ENCODE data around the gene SPTB.
A peak's percentile ranks its signal among the peaks of the same experiment; 100 is the strongest.

The SPTB gene

DNA sequence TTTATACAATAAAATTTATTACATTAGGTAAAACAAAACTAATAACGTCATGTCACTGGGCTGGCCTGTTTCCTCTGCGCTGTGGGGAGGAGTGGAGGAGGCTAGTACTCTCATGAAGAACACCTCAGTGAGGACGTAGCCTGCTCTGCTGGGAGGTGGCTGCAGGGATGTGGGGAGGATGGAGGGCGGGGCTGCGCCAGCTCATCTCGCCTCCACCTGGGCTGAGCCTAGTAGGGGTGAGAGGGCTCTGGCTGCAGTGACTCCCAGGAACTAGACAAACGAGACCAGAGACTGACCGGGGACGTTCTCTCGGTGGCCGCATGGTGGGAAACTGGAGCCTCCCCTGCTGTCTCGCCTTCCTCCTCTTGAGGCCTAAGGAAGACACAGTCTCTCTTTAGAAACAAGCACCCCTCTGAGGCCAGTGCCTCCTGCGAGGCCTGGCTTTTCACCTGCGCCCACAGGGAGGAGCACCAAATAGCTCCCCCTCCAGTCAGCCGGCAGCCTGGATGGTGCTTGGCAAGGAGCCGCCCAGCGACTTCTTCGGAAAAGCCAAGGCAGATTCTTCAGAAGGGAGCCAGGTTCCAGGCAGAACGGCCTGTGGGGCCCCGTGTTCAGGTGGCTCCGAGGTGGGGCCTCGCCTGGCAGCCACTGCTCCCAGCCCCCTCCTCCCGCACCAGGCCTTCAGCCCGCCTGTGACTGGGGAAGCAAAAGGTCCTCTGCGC, 113.1 kb downstream of the SPTB start:
- no peak for DNase-seq (ENCODE audit: low spot score)

DNA sequence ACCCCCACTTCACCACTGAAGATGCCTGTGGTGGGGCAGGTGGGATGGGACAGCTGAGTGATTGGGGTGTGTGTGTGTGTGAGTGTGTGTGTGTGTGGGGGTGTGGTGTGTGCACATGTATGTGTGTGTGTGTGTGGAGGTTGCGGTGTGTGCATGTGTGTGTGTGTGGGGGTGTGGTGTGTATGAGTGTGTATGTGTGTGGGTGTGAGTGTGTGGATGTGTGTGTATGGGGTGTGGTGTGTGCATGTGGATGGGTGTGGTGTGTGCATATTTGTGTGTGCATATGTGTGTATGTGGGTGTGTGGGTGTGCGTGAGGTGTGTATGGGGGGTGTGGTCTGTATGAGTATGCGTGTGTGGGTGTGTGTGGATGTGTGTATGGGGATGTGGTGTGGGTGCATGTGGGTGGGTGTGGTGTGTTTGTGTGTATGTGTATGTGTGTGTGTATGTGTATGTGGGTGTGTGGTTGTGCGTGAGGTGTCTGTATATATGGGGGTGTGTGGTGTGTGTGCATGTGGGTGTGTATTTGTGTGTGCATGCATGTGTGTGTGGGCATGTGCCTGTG, 113.9 kb downstream of the SPTB start:
- no peak for DNase-seq (ENCODE audit: low spot score)

DNA sequence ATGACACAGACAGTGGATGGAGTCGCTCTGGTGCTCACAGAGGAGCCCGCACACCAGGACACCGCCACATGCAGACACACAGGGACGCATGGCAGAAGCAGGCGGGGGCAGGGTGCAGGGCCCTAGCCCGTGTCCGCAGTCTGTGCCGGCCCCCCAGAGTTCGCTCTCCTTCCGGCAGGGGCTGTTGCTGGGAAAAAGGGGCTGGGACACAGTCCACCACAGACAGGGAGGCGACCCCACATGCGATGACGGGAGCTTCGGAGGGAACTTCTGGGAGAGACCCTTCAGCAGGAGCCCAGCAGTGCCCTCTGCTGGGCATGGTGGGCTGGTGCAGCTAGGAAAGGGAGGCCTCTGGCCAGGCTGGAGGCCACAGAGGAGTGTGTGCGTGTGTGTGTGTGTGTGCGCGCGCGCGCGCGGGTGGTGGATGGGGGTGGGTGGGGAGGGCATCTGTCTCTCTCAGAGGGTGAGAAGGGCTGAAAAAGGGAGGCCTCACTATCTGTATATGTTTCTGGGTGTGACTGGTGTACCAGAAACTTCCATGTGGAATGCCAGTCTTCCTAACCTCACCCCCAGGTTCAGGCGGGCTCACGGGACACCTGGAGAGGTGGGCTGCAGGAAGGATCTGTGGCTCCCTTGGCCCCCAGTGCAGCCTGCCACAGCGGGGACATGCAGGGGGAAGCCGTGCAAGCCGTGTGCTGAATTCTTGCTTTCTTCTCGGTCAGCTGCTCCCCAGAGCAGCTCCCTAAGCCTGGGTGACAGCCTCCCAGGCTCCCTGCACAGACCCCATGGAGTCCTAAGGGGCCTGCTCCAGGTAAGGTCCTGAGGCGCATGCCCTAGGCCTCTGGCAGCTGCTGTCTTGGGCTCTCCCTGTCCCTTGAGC, 114.8 kb downstream of the SPTB start:
- peak; percentile 68 for DNase-seq (ENCODE audit: low spot score)

DNA sequence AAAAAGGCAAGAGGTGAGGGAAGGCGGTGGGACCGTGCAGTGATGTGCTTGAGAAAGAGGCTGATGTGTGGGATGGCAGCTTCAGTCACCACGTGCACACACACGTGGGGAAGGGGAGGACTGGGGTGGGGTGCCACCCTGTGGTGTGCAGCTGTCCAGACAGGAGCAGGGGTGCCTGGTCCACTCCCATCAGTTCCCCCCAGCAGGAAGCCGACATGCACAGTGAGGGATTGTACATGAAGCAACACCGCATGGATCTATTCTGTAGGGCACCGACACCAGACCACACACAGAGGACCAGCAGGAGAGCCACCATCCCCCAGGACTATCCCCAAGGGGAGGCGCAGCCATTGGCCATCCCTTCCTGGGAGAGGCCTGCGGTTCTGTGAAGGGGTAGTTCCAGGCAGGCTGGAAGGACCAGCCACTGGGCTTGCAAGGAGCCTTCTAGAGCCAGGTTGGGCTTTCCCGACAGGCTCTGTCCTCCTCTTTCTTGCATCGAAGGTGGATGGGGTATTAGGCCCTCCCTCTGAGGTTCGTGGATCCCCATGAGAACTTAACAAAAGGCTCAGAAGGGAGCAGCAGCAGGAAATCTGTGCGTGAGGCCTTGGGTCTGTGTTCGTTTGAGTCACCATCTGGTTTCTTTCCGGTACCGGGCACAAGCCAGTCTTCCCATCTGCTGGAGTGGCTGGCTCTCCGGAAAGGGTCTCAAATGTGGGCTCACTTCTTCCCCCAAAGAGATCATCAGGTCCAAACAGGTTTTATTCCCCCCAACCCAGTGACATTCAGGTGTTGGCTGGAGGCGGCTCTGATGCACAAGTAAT, 115.7 kb downstream of the SPTB start:
- no peak for DNase-seq (ENCODE audit: low spot score)

DNA sequence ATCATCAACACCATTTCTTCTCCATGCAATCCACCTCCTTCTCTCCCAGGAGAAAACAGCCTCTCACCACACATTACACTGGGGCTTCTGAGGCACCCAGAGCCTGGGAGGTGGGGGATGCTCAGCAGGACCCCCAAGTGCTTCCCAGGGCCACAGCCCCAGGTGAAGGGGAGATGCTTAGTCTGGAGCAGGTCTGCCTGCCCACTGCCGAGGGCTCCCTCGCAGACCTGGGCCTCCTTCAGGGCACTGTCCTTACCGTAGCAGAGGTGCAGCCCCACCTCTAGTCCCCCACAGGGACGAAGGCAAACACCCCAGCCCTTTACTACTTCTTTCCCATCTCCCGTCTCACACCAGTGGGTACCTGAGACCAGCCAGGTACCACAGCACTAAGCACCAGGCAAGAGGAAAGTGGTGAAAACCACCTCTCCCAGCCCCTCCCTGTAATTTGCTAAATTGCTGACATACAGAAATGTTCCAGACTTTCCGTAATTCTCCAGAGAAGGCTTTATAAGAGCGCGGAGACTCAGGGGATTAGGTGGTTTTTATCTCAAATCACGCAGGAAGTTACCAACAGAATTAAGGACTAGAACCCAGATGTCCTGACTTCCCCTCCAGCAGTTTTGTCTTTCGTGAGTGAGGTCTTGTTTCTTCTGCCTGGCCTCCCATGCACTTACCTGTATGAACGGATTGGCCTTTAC, 116.5 kb downstream of the SPTB start:
- no peak for DNase-seq (ENCODE audit: low spot score)

DNA sequence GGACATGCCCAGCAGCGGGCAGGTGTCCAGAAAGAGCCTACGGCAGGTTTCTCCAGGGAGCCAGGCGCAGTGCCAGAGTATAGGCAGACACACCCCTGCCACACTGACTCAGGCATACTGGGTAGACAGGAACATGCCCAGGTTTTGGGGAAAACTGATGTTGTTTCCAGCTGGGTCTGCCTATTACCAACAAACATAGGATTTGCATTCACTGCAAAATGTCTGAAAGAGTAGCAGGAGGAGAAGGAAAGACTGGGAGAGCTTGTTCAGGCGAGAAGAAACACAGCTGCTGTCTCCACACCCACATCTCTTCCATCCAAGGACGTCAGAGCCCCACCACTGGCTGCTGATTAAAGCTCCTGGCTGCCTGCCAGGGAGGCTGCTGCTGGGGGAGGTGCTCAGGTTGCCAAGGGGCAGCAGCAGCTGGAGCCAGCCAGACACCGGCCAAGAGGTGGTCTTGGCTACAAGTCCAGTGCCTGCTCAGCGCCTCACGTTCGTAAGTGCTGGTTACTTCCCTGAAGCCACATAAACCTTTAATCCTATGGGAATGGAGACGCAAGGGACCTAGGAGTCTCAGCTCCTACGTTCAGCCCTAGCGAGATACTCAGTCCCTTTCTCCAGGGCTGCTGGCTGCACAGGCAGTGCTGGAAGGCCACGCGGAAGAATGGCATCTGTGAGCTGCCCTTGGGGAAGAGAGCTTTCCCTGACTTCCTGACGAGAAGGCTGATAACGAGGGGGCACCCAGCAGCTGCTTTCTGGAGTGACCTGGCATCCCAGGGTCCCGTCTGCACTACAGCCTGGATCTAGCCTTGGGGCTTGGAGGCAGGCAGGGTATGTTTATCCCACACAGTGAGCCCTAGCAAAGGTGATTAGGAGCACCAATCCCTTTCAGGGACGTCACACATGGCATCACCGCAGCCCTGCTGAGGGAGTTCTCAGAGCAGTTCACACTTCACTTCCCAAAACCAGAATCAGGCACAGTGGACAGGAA, 117.4 kb downstream of the SPTB start:
- DNase-seq (ENCODE audit: low spot score), result peak; percentile 93

DNA sequence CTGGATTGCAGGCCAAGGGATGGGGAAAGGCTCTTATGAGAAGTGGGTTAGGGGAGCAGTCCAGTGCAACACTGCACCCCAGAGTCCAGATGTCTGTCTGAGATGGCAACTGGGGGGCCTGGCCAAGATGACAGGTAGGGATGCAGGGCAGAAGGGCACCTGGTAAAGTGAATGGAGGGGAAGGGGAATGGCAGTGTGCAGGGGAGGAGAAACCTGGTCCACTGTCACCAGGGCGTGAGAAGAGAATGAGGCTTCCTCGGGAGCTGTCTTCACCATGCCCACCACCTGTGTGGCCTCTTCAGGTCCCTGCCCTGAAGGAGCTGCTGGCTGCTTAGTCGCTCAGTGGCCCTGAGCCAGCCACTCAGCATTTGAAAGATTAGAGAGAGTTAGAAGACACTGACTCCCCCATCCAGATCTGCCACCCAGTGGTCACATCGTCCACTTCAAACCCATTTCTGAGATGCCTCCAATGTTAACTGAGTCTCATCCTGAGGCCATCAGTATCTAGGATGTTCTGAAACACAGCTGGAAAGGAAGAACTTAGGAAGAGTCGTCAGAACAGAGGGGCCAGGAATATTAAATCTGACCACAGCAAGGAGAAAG, 118.2 kb downstream of the SPTB start:
- DNase-seq (ENCODE audit: low spot score), result peak; percentile 76

DNA sequence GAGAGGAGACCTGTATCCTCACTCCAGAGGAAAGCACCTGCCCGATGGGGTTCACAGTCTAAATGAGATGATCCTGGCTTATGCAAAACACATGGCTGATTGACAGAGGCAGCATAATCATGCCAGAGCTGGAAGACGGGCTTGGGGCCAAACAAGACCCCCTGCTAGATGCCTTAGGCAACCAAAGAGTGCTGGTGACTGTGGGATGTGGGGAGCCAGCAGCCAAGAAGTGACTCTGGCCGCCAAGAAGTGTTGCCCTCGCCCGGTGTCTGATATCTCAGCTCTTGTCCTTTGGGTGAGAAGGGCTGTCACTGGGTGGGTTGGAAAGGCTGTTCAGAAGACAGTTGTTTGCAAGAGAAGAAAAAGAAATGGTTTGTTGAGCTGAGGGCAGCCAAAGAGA, 118.8 kb downstream of the SPTB start:
- no peak for DNase-seq (ENCODE audit: low spot score)

DNA sequence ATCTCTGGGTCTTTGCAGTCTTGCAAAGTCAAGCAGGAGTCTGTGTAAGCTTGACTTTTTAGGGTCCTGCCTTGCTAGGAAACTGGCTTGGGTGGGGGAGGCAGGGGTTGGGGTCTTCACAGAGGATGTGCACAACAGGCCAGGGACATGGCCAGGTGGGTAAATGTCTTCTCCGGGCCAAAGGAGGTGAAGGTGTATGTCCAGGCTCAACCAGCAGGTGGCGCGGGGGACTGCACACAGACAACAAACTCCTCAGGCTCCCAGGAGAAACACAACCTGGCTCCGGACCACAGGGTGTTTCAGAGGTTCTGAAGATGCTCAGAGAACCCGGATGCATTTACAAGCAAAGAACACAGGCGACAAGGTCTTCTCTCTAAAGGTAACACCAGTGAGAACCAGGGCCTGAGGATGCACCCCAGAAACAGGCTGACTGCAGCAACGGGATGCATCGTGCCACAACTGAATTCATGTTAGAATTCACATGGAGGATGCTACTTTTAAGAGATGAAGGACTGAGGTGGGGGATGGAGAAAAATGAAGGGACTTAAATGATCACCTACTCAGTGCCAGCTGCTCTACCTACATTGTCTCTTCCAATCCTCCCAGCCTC, 119.5 kb downstream of the SPTB start:
- peak; percentile 76 for DNase-seq (ENCODE audit: low spot score)

DNA sequence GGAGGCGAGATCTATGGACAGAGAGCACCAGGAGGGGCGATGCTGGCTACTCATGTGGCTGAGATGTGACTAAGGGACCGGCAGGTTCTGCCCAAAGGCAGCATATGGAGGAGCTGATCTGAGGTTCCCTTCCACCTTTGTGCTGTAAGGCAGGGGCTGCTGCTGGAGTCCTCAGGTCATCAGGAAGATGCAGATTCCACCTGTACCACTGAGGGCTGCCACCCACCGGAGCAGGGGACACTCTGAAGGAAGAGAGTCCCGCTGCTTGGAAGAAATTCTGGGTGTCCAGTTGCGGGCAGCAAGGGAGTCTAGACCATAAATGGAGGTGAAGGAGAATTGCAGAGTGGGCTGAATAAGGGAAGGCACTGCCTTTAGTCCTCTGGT, 120.2 kb downstream of the SPTB start:
- DNase-seq (ENCODE audit: low spot score), result no peak

DNA sequence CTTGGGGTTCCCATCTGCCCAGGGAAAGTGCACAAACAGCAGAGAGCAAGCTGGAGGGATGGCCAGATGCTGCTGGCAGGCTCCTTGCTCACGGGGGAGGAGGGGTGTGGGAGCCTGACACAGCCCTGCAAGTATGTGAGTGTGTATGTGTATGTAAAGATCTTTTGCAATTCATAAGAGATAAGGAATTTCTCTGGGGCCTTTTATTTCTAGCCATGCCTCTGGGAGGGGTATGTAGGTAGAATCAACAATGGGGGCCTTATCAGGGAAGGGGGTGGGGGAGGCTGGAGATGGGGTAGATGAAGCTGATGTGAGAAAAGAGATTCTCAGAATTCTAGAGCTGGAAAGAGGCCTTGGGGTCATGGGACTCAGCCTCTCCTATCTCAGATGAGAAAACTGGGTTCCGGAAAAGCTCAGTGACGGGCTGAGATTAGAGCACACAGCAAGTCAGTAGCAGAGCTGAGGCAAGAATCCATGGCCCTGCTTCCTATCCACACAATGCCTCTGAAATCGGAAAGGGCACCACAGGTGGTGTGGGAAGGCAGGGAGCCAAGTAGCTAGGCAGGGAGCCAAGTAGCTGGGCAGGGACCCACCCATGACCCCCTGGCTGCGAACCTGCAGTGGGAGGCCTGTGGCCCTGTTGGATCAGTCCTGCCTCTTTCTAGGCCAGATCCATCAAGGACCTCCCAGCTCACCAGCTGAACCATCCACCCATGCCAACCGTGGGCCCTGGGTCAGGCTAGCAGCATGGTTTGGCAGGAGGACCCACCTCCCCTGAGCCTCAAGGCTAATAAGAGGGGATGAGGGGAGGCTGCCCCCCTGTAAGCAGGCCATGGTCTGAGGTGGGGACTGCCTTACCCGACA, 120.8 kb downstream of the SPTB start:
- DNase-seq (ENCODE audit: low spot score), result peak; percentile 10

DNA sequence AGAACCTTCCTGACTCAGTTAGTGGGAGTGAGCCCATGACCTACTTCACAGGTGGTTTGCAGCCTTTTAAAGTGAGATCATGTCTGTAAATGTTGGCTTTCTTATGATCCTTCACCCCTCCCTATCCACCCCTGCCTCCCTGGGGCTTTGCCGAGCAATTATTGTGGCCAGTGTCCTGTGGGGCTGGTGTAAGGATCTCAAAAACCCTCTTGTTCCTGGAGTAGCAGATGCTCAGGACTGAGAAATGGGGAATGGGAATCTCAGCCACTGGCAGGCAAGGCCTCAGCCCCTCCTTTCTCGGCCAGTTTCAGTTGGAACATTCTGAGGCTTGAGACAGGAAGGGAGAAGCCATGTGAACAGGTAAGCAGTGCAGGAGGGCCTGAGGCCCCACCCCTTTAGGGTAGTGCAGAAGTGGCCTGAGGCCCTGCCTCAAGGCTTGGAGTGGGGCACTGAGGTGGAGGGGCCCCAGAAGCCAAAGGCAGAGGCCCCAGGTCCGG, 121.6 kb downstream of the SPTB start:
- DNase-seq (ENCODE audit: low spot score), result no peak

DNA sequence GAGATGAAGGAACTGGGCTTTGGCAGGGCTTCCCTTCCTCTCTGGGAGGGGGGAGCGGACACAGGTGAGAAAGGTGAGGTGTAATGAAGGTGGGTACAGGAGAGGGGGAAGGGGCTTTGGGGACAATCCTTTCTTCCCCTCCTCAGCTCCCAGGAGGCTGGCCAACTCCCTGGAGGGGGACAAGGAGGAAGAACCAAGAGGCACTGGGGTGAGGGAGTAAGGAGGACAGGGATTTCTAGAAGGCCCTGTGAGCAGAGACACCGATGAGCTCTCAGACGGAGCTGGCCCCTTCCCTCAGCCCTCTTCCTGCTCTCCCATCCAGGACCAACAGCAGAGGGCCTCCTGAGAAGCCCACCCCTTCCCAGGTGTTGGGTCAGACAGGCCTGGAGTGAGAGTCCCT, 122.1 kb downstream of the SPTB start:
- no peak for DNase-seq (ENCODE audit: low spot score)

DNA sequence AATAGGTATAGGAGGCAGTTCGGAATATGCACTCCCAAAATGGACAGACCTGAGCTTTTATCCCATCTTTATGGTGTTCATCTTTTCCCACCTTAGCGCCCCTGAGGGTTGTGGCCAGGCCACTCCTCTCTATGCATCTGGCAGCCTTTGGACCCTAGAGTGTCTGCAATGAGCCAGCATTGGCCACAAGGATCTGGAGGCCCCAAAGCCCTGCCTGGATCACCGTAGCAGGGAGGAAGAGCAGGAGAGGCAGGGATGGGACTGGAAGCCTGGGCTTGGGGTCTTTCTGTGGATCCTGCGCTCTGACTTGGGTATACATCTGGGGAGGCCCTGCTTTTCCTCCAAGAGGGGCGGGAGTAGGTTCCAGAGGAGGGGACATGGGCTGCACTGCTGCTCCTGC, 123.0 kb downstream of the SPTB start:
- DNase-seq (ENCODE audit: low spot score), result no peak

DNA sequence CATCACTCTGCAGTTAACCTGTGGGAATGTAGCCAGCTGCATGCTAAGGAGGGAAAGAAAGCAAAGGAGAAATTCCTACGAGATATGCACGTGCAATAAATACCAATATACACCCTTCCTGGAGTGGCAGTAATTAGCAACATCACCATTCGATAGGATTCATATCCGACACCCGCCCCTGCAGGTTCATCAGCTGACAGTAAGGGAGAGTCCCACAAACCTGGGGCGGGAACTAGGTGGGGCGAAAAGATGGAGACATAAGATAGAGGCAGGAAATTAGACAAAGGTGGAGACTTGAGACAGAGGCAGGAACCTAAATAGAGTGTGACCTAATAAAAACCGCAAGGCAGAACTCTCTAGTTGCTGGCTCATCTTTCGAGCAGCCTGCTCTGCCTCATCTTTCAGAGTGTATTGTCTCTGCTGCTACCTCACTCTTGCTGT, 123.9 kb downstream of the SPTB start:
- DNase-seq (ENCODE audit: low spot score), result no peak

DNA sequence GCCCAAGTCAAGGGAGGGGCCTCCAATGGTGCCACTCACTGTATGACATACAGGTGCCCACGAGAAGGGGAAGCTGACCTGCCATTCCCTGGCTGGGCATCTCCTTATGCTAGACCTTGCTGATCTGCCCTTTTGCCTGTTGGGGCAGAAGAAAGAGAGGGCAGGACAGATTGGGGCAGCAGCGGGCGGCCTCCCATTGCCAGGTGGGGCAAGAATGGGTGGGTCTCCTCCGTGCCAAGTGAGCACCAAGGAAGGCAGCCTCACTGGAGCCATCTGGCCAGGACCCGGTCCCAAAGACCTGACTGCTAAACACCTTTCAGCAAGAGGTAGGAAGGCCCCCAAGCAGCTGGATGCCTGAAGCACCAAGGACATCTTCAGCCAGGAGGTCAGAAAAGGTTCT, 125.0 kb downstream of the SPTB start:
- DNase-seq (ENCODE audit: low spot score), result no peak

DNA sequence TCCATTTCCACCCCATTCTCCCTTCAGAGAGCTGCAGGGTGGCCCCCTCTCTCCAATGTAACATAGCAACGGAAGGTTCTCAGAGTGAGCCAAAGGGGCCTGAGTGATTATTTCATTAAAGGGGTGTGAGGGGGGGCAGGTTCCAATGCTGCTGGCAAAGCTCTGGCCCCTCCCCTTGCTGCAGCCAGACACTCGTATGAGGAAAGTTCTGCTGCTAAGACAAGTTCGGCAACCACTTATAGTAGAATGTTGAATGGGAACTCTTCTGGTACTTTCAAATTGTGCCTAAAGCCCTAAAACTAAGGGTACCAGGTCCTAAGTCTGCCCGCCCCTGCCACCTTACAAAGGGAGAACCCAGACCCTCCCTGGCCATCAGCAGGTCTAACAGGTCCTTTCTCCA, 125.7 kb downstream of the SPTB start:
- no peak for DNase-seq (ENCODE audit: low spot score)

DNA sequence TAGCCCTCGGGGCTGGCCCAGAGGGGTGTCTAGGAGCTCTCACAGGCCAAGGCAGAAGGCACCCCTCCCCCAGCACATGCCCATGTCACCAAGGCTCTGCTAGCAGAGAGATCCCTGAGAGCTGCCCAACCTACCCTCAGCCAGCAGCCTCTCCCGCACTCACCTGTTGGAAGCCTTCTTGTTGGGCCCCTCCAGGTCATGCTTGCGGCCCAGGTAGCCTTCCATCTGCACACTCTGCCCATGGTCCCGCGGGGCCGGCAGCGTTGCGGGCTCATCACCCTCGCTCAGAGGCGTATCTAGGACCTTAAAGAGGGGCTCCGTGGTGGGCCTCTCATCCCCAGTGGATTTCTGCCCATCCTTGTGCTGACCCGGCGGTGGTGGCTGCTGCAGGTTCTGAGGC, 126.3 kb downstream of the SPTB start:
- no peak for DNase-seq (ENCODE audit: low spot score)
